Activated CD8-positive, alpha-beta memory T cell treated with anti-CD3 and anti-CD28 coated beads, Interleukin-2, amount 50 U/mL, for 1 hour (primary cell): ENCODE results near the gene NT5C2.
"Not testable (repeated sequence)": the region's sequence is repeated elsewhere in the genome, so short reads cannot be mapped to it uniquely, and the experiment has no call there.

Experiments
- DNase-seq: peaks from one replicate; pipeline ENCODE4 v3.0.0-alpha.2; 2020; ENCODE audit errors: extremely low read depth

The NT5C2 gene

DNA sequence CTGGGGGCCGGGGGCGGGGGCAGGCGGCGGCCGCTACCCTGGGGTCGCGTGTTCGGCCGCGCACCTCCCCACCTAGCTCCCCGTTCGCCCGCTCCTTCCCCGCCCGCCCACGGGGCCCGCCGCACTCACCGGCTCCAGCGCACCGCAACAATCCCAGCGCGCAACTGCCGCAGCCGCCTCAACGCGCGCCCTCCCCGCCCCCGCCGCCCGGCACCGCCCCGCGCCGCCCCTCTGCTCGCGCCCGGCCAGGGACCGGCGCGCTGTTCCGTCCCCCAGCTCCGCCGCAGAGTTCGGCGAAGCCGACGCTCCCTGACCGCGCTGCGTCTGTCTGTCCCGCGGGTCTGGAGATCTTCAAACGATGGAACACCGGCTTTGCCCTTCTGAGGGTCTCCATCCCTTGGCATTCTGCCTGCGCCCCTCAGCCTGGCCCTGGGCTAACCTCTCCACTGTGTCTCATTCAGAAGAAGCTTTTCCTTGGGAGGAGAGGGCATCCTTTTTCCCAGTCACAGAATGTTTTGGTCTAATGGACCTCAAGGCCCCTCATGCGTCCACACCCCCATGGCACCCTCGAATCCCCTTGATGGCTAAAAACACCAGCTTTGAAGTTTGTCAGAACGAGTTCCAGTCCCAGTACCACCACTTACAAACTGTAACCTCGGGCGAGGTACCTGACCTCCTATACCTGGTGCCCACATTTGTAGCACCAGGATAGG, at the start of gene NT5C2:
Gene NT5C2, minus strand, starts transcription at position 166 of the 713 bp plus-strand sequence. CDS start 18,314 bp downstream, outside the sequence.
- peak; percentile 9 for DNase-seq

DNA sequence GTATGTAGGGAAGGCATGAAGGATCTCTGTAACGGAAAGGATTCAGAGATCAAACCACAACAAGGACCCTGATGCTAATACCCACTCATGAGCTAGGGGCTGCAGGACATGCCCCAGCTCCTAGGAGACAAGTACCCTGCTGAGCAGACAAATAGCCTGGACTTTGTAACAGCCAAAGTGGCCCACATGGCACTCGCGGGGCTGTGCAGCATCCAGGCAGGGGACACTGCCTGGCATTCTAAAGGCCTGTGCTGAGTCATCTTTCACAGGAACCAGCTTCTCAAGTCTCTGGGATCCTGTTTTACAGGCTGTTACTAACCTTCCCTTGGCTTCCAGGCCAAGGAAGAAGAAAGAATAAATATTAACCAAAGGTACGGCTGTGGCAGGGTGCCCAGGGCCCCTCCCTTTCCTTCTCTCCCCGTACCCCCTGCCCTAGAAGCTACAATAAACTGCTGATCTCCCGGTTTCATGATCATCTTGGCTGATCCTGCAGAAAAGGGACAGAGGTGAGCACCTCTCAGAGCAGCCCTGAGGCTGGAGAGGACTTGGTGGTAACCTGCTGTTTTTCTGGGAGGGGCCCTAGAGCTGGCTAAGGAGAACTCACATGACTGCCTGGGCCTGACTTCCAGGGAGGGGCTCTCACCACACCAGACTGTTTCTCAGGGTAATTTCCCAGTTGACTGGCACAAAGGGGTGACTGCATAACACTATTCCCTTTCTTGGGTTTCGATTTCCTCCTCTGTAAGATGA, 48.4 kb upstream of the NT5C2 start:
- no peak for DNase-seq

DNA sequence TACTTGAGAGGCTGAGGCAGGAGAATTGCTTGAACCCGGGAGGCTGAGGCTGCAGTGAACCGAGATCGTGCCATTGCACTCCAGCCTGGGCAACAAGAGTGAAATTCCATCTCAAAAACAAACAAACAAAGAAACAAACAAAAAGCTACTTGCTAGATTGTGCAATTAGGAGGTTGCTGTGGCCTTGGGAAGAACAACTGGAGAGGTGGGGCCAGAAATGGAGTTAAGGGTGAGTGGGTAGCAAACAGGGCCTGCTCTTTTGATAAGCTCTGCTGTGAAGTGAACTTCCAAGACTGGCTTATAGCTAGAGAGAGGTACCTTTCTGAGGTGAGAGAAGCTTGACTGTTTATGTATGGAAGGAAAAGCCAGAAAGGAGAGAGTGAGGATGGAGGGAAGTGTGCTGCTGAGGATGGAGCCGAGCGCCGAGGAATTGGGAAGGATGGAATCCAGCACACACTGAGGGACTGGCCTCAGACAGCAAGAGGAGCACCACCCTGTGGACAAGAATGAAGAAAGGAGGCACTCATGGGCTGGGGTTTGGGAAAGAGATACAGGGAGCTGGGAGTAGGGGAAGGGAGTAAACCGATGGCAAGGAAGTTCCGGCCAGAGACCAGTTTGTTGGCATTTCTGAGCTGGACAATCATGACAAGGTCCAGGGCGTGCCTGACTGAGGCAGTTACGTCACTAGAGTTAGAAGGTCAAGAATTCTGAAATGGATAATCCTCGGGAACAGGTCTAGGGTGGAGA, 45.6 kb upstream of the NT5C2 start:
- DNase-seq, result no peak

DNA sequence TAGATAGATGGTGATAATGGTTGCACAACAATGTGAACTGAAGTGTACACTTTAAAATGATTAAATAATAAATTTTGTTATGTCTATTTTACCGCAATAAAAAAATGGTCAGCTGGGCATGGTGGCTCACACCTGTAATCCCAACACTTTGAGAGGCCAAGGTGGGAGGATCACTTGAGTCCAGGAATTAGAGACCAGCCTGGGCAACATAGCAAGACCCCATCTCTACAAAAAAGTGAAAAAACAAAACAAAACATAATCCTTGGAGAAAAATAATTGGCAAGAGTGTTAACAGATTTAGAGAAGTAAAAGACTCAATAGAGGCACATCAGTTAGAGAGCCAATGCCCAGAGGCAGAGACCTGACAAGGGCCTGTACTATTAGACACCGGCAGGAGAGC, 42.7 kb upstream of the NT5C2 start:
- no peak for DNase-seq

DNA sequence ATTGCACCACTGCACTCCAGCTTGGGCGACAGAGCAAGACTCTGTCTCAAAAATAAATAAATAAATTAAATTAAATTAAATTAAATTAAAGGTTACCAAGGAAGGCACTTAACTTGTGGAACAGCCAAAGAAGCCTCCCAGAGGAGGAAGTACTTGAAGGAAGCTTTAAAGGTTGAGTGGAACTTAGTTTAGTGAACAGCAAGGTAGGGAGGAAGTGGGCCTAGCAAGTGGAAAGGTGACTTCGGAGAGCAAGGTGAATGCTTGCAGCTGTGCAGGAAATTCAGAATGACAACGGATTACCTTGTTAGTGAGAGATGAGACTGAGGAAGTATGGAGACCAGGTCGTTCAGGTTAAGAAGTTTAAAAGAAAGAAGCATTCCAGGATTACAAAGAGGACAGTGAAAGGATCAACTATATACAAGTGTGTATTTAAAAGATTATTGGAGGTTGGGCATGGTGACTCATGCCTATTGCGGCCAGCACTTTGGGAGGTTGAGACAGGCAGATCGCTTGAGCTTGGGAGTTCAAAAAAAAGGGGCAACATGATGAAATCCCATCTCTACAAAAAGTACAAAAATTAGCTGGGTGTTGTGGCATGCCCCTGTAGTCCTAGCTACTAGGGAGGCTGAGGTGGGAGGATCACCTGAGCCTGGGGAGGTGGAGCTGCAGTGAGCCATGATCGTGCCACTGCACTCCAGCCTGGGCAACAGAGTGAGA, 39.9 kb upstream of the NT5C2 start:
- no peak for DNase-seq

DNA sequence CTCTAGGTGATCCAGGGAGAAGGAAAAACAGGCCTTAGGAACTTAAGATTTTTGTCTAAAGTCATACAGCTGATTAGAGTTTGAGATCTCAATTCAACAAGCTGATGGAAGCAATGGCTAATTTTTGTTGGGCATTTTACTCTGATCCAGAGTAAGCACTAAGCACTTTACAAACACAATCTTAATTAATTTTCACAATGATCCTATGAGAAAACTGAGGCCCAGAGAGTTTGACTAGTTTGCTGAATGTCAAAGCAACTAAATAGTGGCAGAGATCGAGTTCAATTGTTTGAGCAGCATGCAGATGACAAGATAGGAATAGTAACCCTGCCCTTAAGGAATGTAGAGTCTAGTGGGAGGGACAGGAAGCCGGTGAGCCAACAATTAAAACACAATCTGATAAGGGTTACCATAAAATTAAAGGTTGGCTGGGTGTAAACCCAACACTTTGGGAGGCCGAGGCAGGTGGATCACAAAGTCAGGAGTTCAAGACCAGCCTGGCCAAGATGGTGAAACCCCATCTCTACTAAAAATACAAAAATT, 39.1 kb upstream of the NT5C2 start:
- no peak for DNase-seq

DNA sequence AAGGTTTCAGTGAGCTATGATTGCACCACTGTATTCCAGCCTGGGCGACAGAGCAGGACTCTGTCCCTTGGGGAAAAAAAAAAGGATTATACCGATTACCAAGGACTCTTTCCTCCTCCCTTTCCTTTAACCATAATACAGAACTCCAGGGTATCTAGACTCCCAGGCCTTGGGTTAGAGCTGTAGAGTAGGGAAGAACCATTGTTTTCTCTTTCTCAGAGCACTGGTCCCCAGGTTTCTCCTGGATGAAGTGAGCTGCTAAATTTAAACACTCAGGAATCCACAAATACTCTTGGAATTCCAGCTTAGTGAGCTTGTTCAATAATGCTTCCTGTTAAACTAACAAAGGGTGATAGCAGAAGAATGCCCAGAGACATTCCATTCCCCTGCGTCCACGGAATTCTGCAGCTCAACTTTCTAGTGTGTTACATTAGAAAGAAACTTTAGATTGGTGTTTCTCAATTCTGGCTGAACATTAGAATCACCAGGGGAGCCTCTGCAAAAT, 38.0 kb upstream of the NT5C2 start:
- no peak for DNase-seq

DNA sequence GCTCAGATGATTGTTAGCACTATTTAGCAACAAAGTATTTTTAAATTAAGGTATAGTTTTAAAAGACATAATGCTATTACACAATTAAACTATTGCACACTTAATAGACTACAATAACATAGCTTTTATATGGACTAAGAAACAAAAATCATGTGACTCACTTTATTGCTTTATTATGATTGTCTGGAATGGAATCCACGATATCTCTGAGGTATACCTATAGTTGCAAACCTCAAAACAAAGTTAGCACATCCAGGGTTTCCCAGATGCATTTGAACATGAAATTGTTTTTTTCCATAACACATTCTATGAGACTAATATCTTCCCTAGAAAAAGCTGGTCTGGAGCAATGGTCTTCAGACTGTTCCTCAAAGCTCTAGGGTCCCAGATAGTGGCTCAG, 34.3 kb upstream of the NT5C2 start:
- DNase-seq, result no peak

DNA sequence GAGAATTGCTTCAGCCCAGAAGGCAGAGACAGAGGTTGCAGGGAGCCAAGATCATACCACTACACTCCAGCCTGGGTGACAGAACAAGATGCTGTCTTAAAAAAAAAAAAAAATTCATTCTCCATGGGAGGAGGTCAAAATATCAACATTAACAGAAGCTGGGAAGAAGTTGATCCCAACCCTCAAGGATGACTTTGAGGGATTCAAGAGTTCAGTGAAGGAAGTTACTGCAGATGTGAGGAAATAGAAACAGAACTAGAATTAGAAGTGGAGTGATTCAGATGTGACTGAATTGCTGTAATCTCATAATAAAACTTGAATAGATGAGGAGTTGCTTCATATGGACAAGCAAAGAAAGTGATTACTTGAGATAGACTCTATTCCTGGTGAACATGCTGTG, 32.9 kb upstream of the NT5C2 start:
- no peak for DNase-seq

DNA sequence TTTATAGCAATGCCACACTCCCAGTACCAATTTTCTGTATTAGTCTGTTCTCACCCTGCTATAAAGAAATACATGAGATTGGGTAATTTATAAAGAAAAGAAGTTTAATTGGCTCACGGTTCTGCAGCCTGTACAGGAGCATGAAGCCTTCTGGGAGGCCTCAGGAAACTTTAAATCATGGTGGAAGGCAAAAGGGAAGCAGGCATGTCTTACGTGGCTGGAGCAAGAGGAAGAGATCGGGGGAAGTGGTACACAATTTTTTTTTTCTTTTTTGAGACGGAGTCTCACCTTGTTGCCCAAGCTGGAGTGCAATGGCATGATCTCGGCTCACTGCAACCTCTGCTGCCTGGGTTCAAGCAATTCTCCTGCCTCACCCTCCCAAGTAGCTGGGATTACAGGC, 31.6 kb upstream of the NT5C2 start:
- not testable (repeated sequence) for DNase-seq

DNA sequence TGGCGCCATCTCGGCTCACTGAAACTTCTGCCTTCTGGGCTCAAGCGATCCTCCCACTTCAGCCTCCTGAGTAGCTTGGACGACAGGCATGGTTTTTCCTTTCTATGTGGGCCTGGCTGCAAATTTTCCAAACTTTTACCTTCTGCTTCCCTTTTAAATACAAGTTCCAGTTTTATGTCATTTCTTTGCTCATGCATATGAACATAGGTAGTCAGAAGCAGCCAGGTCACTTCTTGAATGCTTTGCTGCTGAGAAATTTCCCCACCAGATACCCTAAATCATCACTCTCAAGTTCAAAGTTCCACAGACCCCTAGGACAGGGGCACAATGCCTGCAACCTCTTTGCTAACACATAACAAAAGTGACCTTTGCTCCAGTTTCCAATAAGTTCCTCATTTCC, 31.1 kb upstream of the NT5C2 start:
- no peak for DNase-seq

DNA sequence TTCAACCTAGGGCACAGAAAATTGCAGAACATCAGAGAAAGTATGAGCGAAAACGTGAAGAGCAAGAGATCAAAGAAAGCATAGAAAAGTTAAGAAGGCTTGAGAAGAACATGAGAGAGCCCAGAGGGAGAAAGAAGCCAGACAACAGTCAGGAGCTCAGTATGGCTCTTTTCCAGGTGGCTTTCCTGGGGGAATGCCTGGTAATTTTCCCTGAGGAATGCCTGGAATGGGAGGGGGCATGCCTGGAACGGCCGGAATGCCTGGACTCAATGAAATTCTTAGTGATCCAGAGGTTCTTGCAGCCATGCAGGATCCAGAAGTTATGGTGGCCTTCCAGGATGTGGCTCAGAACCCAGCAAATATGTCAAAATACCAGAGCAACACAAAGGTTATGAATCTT, 23.3 kb upstream of the NT5C2 start:
- DNase-seq, result not testable (repeated sequence)

DNA sequence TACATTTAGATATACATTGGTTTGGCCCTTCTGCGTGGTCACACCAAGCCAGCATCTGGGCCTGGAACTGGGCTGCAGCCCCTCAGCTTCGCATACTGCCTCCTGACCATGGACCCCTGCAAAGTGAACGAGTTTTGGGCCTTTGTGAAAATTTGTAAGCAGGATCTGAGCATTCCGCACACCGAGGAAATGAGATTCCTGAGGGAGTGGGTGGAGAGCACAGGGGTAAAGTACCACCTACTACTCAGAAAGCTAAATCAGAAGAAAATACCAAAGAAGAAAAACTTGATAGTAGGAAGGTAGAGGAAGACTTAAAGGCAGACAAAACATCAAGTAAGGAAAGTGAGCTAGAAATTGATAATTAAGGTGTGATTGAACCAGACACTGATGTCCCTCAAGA, 22.5 kb upstream of the NT5C2 start:
- no peak for DNase-seq

DNA sequence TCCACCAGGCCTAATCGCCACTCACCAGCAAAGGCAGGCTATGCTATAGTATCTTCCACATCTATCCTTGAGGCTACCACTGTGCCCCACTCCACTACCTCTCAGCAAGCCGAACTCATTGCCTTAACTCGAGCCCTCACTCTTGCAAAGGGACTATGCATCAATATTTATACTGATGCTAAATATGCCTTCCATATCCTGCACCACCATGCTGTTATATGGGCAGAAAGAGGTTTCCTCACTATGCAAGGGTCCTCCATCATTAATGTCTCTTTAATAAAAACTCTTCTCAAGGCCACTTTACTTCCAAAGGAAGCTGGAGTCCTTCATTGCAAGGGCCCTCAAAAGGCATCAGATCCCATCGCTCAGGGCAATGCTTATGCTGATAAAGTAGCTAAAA, 17.2 kb upstream of the NT5C2 start:
- DNase-seq, result not testable (repeated sequence)

DNA sequence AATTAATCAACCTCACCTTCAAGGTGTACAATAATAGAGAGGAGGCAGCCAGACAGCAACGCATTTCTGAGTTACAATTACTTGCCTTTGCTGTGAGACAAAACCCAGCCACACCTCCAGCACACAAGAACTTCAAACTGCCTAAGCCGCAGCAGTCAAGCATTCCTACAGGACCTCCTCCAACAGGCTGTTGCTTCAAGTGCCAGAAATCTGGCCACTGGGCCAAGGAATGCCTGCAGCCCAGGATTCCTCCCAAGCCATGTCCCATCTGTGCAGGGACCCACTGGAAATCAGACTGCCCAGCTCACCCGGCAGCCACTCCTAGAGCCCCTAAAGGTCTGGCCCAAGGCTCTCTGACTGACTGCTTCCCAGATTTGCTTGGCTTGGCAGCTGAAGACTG, 14.6 kb upstream of the NT5C2 start:
- not testable (repeated sequence) for DNase-seq

DNA sequence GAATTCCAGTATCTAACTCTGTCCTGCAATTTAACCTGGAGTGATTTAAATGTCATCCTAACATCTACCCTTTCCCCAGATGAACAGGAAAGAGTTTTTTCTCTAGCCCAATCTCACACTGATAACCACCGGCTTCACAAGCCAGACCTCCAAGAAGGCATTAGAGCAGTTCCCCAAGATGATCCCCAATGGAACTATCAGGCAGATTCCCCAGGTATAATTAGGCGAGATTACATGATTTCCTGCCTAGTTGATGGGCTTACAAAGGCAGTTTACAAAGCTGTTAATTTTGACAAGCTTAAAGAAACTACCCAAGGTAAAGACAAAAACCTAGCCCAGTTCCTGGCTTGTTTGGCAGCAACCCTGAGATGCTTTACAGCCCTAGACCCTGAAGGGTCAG, 14.1 kb upstream of the NT5C2 start:
- no peak for DNase-seq

DNA sequence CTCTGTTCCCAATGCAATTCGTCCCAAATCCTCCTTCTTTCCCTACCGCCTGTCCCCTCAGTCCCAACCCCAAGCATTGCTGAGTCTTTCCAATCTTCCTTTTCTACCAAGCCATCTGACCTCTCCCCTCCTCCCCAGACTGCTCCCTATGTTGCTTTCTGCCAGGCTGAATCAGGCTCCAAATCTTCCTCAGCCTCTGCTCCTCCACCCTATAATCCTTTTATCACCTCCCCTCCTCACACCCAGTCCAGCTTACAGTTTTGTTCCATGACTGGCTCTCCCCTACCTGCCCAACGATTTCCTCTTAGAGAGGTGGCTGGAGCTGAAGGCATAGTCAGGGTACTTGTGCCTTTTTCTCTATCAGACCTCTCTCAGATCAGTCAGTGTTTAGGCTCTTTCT, 13.6 kb upstream of the NT5C2 start:
- not testable (repeated sequence) for DNase-seq

DNA sequence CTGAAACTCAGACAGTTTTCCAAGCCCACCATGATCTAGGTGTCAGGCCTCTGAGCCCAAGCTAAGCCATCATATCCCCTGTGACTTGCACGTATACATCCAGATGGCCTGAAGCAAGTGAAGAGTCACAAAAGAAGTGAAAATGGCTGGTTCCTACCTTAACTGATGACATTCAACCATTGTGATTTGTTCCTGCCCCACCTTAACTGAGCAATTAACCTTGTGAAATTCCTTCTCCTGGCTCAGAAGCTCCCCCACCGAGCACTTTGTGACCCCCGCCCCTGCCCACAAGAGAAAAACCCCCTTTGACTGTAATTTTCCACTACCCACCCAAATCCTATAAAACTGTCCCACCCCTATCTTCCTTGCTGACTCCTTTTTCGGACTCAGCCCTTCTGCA, 12.3 kb upstream of the NT5C2 start:
- DNase-seq, result not testable (repeated sequence)

DNA sequence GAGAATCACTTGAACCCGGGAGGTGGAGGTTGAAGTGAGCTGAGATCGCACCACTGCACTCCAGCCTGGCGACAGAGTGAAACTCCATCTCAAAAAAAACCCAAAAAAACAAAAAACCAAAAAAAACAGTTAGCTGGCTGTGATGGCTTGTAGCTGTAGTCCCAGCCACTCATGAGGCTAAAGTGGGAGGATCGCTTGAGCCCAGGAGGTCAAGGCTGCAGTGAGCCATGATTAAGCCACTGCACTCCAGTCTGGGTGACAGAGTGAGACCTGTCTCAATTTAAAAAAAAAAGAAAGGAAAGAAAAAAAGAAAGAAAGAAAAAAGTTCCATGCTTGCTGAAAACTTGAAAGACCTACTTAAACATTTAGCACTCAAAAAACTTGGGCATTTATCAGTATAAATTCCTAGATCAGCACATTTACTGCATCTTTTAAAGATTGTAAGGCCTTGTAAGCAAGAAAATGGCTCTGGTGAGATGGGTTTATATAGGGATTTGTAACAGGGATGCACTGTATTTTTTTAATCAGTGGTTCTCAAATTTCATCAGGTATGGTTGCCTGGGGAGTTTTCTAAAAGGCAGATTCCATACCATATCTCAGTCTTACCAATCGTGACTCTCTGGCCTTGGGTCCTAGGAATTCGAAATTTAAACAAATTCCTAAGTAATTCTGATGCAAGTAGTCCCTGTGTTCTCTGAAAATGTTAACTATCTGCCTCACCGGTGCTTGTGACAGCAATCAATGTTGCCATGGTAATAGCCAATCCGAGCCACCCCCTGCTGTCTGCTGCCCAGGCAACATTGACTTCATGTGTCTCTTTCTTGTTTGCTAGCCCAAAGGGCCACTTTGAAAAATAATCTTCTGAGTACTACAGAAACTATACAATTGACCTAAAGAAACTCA, 11.5 kb upstream of the NT5C2 start:
- no peak for DNase-seq

DNA sequence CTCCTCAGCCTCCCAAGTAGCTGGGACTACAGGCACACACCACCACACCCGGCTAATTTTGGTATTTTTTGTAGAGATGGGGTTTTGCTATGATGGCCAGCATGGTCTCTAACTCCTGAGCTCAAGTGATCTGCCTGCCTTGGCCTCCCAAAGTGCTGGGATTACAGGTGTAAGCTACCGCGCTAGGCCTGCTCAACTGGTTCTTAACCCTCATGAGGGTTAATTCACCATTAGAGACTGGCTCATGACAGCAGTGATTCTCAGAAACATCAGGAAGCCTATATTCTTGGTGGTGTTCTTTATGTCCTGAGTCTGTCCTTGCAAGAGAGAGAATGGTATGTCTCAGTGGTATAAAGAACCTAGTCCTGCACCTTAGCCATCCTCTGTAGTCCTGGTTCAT, 10.4 kb upstream of the NT5C2 start:
- no peak for DNase-seq

DNA sequence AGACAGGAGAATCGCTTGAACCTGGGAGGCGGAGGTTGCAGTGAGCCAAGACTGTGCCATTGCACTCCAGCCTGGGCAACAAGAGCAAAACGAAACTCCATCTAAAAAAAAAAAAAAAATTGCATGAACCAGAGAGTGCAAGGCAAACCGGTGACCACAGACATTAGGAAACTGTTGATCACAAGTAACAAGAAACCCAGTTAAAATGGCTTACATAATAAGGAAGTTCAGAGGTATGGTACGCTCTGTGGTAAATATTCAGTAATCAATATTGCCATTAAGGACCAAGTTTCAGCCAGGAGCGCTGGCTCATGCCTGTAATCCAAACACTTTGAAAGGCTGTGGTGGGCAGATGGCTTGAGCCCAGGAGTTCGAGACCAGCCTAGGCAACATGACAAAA, 9.2 kb upstream of the NT5C2 start:
- no peak for DNase-seq
